ENCODE results near the gene KRTAP5-7.

The KRTAP5-7 gene

GRCh38 chr11:71499125-71499524, 27.9 kb upstream of the KRTAP5-7 start:
- no peak overlapping the region for H3K4me3 ChIP-seq (ENCODE audit: low read length)
- peaks cover 7% of the 10 kb centered on the region for H3K4me1 ChIP-seq (ENCODE audit: control insufficient read depth, insufficient read depth, low read length)
- H3K36me3 ChIP-seq (ENCODE audit: control insufficient read depth, insufficient read depth, low read length, severe bottlenecking): peaks cover 76% of the 10 kb centered on the region
- no peaks in the 10 kb centered on the region for H3K27me3 ChIP-seq (replicated peaks; ENCODE audit: control insufficient read depth, insufficient read depth, low read length)
- no peak for DNase-seq (ENCODE audit: low read depth)
- H3K9me3 ChIP-seq (ENCODE audit: control insufficient read depth, low read length): no peaks in the 10 kb centered on the region
- H3K9ac ChIP-seq (ENCODE audit: low read length): no peak overlapping the region

GRCh38 chr11:71499546-71499945, 27.5 kb upstream of the KRTAP5-7 start:
- H3K36me3 ChIP-seq (ENCODE audit: control insufficient read depth, insufficient read depth, low read length, severe bottlenecking): peaks cover 78% of the 10 kb centered on the region

DNA sequence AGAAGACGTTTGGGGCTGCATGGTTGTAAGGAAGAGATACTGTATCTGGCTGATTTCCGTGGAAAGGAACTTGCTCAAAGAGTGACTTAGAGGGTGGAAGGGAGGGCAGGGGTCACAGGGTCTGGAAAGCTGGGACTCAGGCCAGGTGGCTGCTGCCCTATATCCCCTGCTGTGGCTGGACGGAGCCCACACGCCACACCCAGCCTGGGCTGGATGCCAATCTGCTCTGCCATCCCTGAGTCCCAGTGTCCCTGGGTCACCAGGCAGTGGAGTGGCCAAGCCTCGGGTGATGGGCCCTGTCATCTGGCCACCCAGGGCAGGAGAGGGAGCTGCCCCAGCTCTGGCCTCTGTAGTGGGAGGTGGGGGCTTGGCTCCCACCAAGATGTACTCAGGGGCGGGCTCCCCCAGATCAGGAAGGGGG, 26.5 kb upstream of the KRTAP5-7 start:
- no peak overlapping the region for H3K9ac ChIP-seq (ENCODE audit: low read length)
- no peak for DNase-seq (ENCODE audit: low read depth)
- H3K36me3 ChIP-seq (ENCODE audit: control insufficient read depth, insufficient read depth, low read length, severe bottlenecking): peaks cover 70% of the 10 kb centered on the region
- no peaks in the 10 kb centered on the region for H3K9me3 ChIP-seq (ENCODE audit: control insufficient read depth, low read length)
- no peak overlapping the region for H3K4me3 ChIP-seq (ENCODE audit: low read length)
- no peaks in the 10 kb centered on the region for H3K27me3 ChIP-seq (replicated peaks; ENCODE audit: control insufficient read depth, insufficient read depth, low read length)
- H3K4me1 ChIP-seq (ENCODE audit: control insufficient read depth, insufficient read depth, low read length): peaks cover 7% of the 10 kb centered on the region

More at GRCh38 chr11:71499546-71499945, 27.5 kb upstream of the KRTAP5-7 start:
- Histone ChIP-seq H3K4me1 (ENCODE audit: control insufficient read depth, insufficient read depth, low read length) (peaks cover 7% of the 10 kb centered on the region), H3K4me3 (ENCODE audit: low read length) (no peak overlapping the region), H3K9ac (ENCODE audit: low read length) (no peak overlapping the region), H3K27me3 (replicated peaks; ENCODE audit: control insufficient read depth, insufficient read depth, low read length) (no peaks in the 10 kb centered on the region), H3K9me3 (ENCODE audit: control insufficient read depth, low read length) (no peaks in the 10 kb centered on the region)
- no peak for DNase-seq (ENCODE audit: low read depth)

- H3K4me1 ChIP-seq (ENCODE audit: control insufficient read depth, insufficient read depth, low read length): peaks cover 7% of the 10 kb centered on the region
- peaks cover 69% of the 10 kb centered on the region for H3K36me3 ChIP-seq (ENCODE audit: control insufficient read depth, insufficient read depth, low read length, severe bottlenecking)
- no peak for DNase-seq (ENCODE audit: low read depth)
- no peak overlapping the region for H3K9ac ChIP-seq (ENCODE audit: low read length)
- H3K27me3 ChIP-seq (replicated peaks; ENCODE audit: control insufficient read depth, insufficient read depth, low read length): no peaks in the 10 kb centered on the region
- H3K4me3 ChIP-seq (ENCODE audit: low read length): no peak overlapping the region
- no peaks in the 10 kb centered on the region for H3K9me3 ChIP-seq (ENCODE audit: control insufficient read depth, low read length)
These were observed 25.7 kb upstream of the KRTAP5-7 start for GRCh38 chr11:71501071-71501985.

DNA sequence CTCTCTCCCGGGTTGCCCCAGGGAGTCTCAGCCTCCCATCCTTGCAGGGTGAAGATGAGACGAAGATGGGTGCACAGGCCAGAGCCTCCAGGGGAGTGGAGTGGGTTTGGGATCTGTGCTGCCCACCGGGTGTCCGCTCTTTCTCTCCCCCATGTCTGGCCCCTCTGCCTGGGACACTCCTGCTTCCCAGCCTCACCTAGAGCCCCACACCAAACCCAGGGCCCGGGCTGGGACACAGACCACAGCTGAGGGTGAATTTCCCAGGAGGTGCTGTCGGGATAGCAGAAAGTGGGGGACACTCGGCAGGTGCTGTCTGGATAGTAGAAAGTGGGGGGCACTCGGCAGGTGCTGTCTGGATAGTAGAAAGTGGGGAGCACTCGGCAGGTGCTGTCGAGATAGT, 25.0 kb upstream of the KRTAP5-7 start:
- no peaks in the 10 kb centered on the region for H3K9me3 ChIP-seq (ENCODE audit: control insufficient read depth, low read length)
- DNase-seq (ENCODE audit: low read depth): no peak
- no peak overlapping the region for H3K4me3 ChIP-seq (ENCODE audit: low read length)
- H3K9ac ChIP-seq (ENCODE audit: low read length): no peak overlapping the region
- H3K4me1 ChIP-seq (ENCODE audit: control insufficient read depth, insufficient read depth, low read length): peaks cover 7% of the 10 kb centered on the region
- peaks cover 71% of the 10 kb centered on the region for H3K36me3 ChIP-seq (ENCODE audit: control insufficient read depth, insufficient read depth, low read length, severe bottlenecking)
- H3K27me3 ChIP-seq (replicated peaks; ENCODE audit: control insufficient read depth, insufficient read depth, low read length): no peaks in the 10 kb centered on the region

GRCh38 chr11:71502871-71503435, 24.1 kb upstream of the KRTAP5-7 start:
- DNase-seq (ENCODE audit: low read depth): no peak
- no peaks in the 10 kb centered on the region for H3K27me3 ChIP-seq (replicated peaks; ENCODE audit: control insufficient read depth, insufficient read depth, low read length)
- H3K9me3 ChIP-seq (ENCODE audit: control insufficient read depth, low read length): peaks cover under 1% of the 10 kb centered on the region
- H3K4me1 ChIP-seq (ENCODE audit: control insufficient read depth, insufficient read depth, low read length): peaks cover 7% of the 10 kb centered on the region
- peaks cover 63% of the 10 kb centered on the region for H3K36me3 ChIP-seq (ENCODE audit: control insufficient read depth, insufficient read depth, low read length, severe bottlenecking)
- no peak overlapping the region for H3K9ac ChIP-seq (ENCODE audit: low read length)
- no peak overlapping the region for H3K4me3 ChIP-seq (ENCODE audit: low read length)

DNA sequence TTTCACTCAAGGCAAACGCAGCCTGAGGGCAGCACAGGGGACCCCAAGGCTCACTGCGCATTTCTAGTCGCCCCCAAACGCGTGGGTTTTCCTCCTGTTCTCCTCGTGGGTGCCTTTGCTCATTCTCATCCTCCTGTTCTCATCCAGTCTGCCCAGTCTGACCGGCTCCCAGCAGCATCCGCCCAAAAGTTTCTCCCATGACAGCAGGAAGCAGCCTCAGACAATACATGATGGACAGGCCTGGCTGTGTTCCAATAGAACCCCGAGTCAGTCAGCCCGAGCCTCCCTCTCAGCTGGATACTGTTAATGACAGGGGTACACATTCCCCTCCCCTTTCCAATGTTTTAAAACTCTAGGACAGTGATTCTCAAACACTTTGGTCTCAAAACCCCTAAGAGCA, 22.5 kb upstream of the KRTAP5-7 start:
- Histone ChIP-seq H3K27me3 (replicated peaks; ENCODE audit: control insufficient read depth, insufficient read depth, low read length) (no peaks in the 10 kb centered on the region), H3K36me3 (ENCODE audit: control insufficient read depth, insufficient read depth, low read length, severe bottlenecking) (peaks cover 51% of the 10 kb centered on the region), H3K9me3 (ENCODE audit: control insufficient read depth, low read length) (peaks cover 12% of the 10 kb centered on the region), H3K4me3 (ENCODE audit: low read length) (no peak overlapping the region), H3K4me1 (ENCODE audit: control insufficient read depth, insufficient read depth, low read length) (peaks cover 7% of the 10 kb centered on the region), H3K9ac (ENCODE audit: low read length) (no peak overlapping the region)
- no peak for DNase-seq (ENCODE audit: low read depth)

DNA sequence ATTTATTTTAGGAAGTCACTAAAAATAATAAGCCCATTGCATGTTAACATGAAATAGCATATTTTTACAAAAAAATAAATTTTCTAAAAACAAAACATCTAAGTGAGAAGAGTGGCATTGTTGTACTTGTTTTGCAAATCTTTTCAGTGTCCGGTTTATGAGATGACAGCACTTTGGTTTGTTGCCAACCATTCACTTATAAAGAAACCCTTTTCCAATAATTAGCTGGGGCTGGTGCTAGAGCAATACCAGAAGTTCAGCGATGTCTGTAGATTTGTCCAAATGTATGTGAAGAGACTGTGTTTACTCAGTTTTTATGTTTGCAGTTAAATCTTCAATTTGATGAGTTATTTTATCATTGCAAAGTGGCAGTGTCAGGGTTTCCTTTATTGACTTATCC, 22.1 kb upstream of the KRTAP5-7 start:
- DNase-seq (ENCODE audit: low read depth): no peak
- Histone ChIP-seq H3K4me3 (ENCODE audit: low read length) (no peak overlapping the region), H3K27me3 (replicated peaks; ENCODE audit: control insufficient read depth, insufficient read depth, low read length) (no peaks in the 10 kb centered on the region), H3K9ac (ENCODE audit: low read length) (no peak overlapping the region), H3K9me3 (ENCODE audit: control insufficient read depth, low read length) (peaks cover 15% of the 10 kb centered on the region), H3K36me3 (ENCODE audit: control insufficient read depth, insufficient read depth, low read length, severe bottlenecking) (peaks cover 46% of the 10 kb centered on the region), H3K4me1 (ENCODE audit: control insufficient read depth, insufficient read depth, low read length) (peaks cover 6% of the 10 kb centered on the region)

DNA sequence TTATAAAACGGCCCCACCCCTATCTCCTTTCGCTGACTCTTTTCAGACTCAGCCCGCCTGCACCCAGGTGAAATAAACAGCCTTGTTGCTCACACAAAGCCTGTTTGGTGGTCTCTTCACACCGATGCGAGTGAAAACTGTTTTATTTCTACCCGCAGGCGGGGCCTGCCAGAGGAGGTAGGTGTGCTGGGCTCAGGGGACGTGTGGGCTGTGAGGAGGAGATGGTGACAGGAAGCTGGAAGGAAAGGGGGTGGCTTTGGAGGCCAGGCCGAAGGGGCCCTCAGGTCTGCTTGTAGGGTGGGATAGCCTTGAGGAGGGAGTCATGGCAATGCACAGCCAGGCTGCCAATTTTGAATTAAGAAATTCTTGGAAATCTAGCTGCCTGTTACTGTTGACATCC, 21.3 kb upstream of the KRTAP5-7 start:
- Histone ChIP-seq H3K9me3 (ENCODE audit: control insufficient read depth, low read length) (peaks cover 19% of the 10 kb centered on the region), H3K4me1 (ENCODE audit: control insufficient read depth, insufficient read depth, low read length) (no peaks in the 10 kb centered on the region), H3K4me3 (ENCODE audit: low read length) (no peak overlapping the region), H3K9ac (ENCODE audit: low read length) (no peak overlapping the region), H3K36me3 (ENCODE audit: control insufficient read depth, insufficient read depth, low read length, severe bottlenecking) (peaks cover 38% of the 10 kb centered on the region), H3K27me3 (replicated peaks; ENCODE audit: control insufficient read depth, insufficient read depth, low read length) (no peaks in the 10 kb centered on the region)
- no peak for DNase-seq (ENCODE audit: low read depth)

GRCh38 chr11:71507102-71507501, 20.0 kb upstream of the KRTAP5-7 start:
- H3K4me1 ChIP-seq (ENCODE audit: control insufficient read depth, insufficient read depth, low read length): no peaks in the 10 kb centered on the region
- no peak overlapping the region for H3K9ac ChIP-seq (ENCODE audit: low read length)
- H3K27me3 ChIP-seq (replicated peaks; ENCODE audit: control insufficient read depth, insufficient read depth, low read length): no peaks in the 10 kb centered on the region
- no peak for DNase-seq (ENCODE audit: low read depth)
- peaks cover 26% of the 10 kb centered on the region for H3K36me3 ChIP-seq (ENCODE audit: control insufficient read depth, insufficient read depth, low read length, severe bottlenecking)
- no peak overlapping the region for H3K4me3 ChIP-seq (ENCODE audit: low read length)
- peaks cover 19% of the 10 kb centered on the region for H3K9me3 ChIP-seq (ENCODE audit: control insufficient read depth, low read length)

DNA sequence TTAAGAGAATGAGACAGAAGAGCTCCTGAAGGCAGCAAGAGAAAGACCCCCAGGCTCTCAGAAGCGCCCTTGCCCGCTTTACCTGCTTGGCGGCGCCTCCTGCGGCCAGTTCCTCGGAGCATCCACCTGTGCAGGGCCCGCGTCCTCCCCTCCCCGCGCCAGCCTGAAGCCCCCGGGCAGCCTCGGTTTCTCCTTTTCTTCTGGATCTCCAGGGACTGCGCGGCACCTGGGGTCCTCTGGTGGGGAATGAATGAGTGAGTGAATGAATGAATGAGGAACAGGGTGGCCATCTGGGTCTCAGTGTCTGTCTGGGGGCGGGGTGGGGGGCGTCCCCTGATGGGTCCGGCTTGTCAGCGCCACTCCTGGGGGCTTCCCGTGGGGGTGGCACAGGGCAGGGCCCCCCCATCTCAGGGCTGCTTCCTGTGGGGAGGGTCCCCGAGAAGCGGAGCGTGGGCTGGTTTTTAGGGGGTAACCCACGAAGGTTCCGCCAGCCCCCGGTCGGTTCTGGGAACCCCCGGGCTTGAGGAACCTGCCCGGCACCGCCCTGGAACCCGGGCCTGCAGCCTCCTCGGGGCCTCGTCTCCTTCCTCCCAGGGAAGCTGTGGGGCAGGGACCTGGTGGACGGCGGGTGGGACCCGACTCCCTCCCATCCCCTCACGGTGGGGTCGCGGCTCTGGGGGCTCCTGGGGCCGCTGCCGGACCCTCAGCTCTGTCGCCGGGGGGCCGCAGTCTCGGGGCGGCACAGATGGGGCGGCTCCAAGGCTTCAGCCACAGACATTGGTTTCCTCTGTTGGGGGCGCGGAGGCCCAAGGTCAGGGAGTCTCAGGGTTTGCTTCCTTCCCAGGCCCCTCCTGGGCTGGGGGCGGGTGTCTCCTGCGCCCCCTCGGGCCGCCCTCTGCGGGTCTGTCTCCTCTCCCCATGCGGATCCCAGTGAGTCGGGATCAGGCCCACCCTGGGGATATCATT, 8.3 kb upstream of the KRTAP5-7 start:
- Histone ChIP-seq H3K36me3 (ENCODE audit: control insufficient read depth, insufficient read depth, low read length, severe bottlenecking) (peaks cover 3% of the 10 kb centered on the region), H3K4me3 (ENCODE audit: low read length) (no peak overlapping the region)
- no peak for DNase-seq (ENCODE audit: low read depth)

More for the DNA sequence above, 8.3 kb upstream of the KRTAP5-7 start:
- Histone ChIP-seq H3K4me1 (ENCODE audit: control insufficient read depth, insufficient read depth, low read length) (no peaks in the 10 kb centered on the region), H3K9me3 (ENCODE audit: control insufficient read depth, low read length) (no peaks in the 10 kb centered on the region), H3K9ac (ENCODE audit: low read length) (no peak overlapping the region), H3K27me3 (replicated peaks; ENCODE audit: control insufficient read depth, insufficient read depth, low read length) (no peaks in the 10 kb centered on the region)

Measured in adipocyte (in vitro differentiated cells).